Posterior vena cava (tissue), 2 donors: ENCODE data around the gene SEMA3B. TPM values are rescaled to one million over a fixed set of nuclear protein-coding genes. Genes with fewer than 3 reads are reported as not detected.
"Not testable (repeated sequence)": the region's sequence is repeated elsewhere in the genome, so short reads cannot be mapped to it uniquely, and the experiment has no call there.

Experiments used
- DNase-seq: peaks from one replicate; pipeline ENCODE4 v3.0.0-alpha.2; 2020; ENCODE audit warnings: low spot score
- intact Hi-C, 2 donors: fragments of 100-400 bp; cut with DNase I; formaldehyde crosslinking; loops; one replicate each; pipeline versions ENCODE4 v1.14.1 to v1.14.2; 2022 to 2023
- total RNA-seq, 2 donors: library from RNA; stranded (reverse); fragmentation: NEBNext Ultra II Directional; extraction: Animal tissue kit (Norgen Biotek cat#: 25700); gene quantifications; one replicate each; pipeline ENCODE4 v1.2.1, GENCODE V29; 2021
- donor health status: DM: yes; HTN: yes; CAD: no.
- donor health status: DM: yes; HTN: yes; CAD: no.

The SEMA3B gene
- total RNA-seq, 2 donors from 2014 or later = 18.6 to 39.7 TPM

DNA sequence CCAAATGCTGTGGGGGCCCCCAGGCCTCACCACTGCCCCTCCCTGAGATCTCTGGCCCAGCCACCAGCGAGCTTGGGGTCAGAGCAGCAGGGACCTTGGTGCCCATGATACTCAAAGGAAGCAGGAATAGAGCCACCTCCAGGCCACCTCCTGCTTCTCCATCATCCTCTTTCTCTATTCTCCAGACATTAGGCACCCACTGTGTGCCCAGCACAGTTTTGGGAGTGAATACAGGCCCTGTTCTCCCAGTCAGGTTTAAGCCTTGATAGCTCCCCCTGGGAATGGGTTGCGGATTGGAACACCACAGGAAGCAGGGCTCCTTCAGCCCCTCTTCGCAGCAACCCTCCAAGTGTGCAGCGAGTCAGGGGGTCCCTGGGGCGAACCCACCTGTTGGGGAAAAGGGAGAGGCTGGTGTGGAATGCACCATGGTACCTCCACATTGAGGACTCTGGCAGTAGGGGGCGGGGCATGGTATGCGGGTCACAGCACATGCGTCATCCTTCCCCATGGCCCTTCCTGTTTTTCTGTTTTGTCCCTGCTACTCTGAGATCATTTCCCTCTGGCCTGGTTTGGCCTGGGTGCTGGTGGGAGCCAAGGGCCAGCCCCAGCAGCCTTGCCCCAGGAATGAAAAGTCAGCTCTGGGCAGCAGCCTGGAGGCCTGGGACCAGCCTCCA is 14.2 kb upstream of the SEMA3B start:
- intact Hi-C loops = loop anchor here in 1 of 2 donors (5.0 kb wide), 1 partner anchor 1977 kb away; no protein-coding TSS in a partner anchor
- peak; percentile 92 for DNase-seq

DNA sequence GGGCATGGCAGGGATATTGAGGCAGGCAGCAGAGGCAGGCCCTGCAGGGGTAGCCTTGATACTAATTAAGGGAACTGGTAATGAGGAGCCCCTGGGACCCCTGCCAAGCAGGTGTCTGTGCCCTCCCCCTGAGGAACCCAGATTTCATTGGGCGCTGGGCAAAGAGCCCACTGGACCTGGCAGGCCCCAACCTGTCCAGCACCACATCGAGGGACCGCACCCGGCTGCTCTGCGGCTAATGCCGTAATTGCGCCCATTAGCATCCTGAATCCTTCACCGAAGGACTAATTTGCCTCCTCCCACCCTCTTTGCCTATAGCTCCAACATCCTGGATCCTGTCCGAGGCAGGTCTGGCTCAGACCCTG is 13.7 kb upstream of the SEMA3B start:
- no peak for DNase-seq
- intact Hi-C loops = no loop called here

DNA sequence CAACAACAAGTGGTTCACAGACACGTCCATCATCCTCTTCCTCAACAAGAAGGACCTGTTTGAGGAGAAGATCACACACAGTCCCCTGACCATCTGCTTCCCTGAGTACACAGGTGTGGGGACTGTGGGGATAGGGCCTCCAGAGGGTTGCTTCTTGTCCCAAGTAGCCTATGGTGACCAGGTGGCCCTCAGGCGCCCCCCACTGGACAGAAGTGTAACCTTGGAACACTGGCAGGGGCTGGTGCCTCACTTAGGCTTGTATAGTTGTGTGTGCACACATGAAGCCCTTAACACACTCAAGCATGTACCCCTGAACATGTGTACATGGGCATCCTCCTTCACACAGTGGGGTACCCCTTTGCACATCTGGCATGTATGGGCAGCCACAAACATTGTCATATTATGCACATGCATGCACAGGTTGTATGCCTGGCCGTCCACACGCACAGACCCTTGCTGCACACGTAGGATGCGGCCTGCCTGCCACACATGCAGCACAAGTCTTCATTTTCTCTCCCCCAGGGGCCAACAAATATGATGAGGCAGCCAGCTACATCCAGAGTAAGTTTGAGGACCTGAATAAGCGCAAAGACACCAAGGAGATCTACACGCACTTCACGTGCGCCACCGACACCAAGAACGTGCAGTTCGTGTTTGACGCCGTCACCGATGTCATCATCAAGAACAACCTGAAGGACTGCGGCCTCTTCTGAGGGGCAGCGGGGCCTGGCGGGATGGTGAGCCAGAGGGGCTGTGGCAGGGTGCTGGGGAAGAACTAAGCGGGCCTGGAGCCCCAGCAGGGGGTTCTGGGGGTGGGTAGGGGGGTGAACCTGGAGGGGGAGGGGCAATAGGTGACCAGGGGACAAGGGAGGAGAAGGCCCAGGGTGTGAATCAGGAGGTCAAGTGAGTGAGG is 11.7 kb upstream of the SEMA3B start:
- DNase-seq = no peak
- intact Hi-C loops = no loop called here

DNA sequence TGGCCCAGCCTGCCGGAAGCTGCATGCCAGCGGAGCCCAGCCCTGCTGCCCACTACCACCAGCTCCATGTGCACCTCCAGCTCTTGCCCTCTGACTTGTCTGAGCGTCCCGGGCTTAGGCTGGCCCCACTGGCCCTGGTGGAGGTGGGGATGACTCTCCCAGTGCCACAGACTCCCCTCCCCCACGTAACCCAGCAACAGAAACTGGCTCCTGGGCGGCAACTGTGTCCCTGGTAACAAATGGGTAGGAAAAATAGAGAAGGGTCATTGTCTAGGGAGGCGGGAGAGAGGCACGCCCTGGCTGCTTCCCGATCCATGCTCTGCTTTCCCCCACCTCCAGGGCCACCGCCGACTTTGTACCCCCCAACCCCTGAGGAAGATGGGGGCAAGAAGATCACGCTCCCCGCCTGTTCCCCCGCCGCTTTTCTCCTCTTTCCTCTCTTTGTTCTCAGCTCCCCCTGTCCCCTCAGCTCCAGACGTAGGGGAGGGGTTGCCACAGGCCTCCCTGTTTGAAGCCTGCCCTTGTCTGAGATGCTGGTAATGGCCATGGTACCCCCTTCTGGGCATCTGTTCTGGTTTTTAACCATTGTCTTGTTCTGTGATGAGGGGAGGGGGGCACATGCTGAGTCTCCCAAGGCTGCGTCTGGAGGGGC is 10.8 kb upstream of the SEMA3B start:
- intact Hi-C loops = no loop called here
- DNase-seq = peak; percentile 79

DNA sequence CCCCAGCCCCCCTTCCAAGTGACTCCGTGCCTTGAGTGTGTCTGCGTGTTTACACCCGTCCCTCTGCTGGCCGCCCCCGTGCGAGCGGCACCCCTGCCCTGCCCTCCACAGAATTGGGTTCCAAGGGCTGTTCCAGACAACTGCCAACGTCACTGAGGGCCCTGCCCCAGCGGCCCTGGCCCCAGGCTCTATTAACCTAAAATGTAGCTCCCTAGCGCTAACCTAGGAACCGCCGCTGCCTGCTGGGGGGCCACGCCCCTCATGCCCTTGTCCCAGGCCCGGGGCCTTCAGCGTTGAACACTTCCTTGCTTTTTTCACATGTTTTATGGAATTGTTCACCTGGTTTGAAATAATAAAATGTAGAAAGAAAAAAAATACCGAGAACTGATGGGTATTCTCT is 10.0 kb upstream of the SEMA3B start:
- intact Hi-C loops = no loop called here
- DNase-seq = no peak

DNA sequence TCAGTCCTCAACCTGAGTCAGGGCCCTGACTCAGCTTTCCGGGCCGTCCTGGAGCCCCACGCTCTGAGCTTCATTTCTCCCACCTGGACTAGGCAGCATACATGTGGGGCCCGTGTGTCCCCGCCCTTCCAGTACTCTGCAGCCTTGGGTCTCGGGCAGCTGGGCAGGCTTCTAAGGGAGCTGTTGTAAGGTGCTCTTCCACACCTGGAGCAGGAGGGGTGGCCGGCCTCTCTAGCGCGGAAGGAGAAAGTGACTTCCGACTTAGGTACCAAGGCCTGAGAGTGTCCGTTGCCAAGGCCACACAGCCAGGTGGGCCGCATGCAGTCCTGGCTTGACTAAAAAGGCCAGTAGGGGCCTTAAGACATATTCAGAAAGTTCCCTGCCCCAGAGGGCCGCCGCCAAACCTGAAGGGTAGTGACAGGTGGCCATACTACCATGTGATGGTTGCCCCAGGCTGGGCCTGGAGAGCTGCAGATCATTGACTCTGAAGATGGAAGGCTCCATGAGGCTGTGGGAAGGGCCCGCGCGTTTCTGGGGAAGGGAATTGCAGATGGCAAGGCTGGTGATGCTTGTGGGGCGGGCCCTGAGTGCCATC is 9.4 kb upstream of the SEMA3B start:
- intact Hi-C loops = no loop called here
- no peak for DNase-seq

DNA sequence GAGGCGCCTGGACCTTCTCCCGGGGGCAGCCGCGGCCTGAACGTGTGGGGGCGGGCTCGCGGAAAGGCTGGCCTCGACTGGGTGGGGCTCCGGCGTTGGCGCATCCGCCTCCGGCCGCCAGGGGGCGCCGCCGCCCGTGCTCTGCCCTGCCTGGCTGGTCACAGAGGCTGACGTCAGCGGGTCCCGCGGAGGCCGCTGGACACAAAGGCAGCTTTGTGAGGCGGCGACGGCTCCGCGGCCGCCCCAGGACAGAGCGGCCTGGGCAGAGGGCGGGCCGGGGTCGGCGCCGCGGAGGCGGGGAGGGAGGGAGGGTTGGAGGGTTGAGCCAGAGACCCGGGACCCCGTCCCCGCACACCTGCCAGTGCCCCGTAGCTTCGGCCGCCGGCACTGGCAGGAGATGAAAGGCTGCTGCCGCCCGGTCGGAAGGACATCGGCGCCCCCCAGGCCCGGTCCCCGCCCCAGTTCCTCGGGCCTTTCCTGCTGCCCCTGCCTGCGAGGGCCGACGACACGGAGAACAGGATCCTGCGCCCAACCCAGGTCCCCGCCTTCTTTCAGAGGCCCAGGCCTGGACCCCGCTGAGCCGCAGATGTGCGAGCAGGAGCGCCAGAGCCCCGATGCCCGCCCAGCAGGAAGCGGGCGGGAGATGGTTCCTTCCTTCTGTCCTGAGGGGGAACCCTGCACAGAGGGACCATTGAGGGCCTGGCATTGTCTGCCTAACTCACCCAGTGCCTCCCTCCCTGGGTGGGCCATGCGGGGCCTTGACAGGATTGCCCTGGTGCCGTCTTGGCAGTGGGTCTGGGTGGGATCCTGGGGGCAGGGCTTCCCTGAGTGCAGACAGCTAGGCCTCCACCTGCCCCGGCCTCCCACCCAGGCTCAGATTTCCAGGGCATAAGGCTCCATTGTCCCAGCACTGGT is 8.7 kb upstream of the SEMA3B start:
- DNase-seq = peak; percentile 98
- intact Hi-C loops = no loop called here

DNA sequence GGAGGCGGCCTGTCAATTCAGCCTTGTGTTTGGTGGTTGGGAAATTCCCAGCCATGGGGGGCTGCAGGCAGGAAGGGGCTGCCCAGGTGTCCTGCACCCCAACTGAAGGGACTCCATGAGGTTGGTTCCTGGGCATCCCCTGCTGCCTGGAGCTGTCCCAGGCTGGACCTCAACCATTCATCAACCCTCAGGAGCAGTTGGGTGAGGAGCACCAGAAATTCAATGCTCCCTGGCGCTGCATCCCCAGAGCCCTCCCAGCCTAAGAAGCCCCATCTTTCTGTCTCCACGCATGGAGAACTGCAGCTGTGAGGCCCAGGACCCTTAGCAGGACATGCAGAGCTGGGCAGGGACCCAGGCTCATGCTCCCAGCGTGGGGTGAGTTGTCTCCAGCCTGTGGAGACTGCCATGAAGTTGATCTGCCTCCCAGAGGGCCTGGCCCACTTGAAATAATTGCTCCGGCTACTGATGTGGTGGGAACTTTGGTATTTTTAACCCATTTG is 8.0 kb upstream of the SEMA3B start:
- no peak for DNase-seq
- intact Hi-C loops = no loop called here

DNA sequence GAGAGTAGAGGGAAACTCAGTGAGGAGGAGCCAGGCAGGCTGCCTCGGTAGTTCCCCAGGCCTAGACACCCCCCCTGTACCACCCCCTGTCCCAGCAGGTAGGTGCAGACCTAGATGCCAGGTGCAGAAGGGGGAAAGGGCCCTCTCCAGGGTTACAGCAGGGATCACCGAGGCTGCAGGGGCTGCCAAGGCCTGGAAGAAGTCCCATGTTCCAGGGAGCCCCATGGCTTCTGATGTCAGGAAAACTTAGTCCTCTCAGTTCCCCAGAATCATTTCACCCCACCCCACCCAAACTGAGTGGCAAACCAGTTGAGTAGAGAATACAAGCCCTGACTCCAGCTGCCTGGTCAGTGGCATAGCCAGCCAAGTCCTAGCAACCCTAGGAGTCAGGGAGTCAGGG is 7.4 kb upstream of the SEMA3B start:
- DNase-seq = no peak
- intact Hi-C loops = no loop called here

DNA sequence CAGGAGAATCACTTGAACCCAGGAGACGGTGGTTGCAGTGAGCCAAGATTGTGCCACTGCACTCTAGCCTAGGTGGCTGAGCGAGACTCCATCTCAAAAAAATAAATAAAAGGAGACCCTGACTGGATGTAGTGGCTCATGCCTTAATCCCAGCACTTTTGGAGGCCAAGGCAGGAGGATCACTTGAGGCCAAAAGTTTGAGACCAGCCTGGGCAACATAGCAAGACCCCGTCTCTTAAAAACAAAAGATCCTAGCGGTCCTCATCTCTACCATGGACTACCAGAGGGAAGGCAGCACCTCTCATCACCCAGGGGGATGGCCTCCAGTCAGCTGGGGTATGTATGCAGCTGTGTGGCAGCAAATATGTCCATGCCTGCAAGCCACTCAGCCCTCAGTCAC is 6.7 kb upstream of the SEMA3B start:
- DNase-seq, intact Hi-C loops: not testable (repeated sequence)

DNA sequence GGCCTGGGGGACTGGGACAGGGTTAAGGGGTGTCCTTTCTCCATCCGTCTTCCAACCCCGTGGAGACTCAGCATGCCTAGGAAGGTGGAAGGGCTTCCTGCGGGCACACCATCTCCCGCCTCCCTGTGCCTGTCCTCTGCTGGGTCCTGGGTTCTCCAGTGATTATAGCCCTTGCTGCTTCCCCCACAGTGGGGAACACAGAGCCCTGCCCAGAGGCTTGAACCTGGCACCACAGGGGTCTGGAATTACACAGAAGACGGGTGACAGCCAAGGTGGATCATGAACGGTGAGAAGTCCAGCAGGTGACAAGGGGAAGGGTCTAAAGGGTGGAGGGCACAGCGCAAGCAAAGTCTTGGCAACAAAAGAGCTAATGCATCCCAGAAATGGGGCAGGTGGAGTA is 6.2 kb upstream of the SEMA3B start:
- no peak for DNase-seq
- intact Hi-C loops = no loop called here

DNA sequence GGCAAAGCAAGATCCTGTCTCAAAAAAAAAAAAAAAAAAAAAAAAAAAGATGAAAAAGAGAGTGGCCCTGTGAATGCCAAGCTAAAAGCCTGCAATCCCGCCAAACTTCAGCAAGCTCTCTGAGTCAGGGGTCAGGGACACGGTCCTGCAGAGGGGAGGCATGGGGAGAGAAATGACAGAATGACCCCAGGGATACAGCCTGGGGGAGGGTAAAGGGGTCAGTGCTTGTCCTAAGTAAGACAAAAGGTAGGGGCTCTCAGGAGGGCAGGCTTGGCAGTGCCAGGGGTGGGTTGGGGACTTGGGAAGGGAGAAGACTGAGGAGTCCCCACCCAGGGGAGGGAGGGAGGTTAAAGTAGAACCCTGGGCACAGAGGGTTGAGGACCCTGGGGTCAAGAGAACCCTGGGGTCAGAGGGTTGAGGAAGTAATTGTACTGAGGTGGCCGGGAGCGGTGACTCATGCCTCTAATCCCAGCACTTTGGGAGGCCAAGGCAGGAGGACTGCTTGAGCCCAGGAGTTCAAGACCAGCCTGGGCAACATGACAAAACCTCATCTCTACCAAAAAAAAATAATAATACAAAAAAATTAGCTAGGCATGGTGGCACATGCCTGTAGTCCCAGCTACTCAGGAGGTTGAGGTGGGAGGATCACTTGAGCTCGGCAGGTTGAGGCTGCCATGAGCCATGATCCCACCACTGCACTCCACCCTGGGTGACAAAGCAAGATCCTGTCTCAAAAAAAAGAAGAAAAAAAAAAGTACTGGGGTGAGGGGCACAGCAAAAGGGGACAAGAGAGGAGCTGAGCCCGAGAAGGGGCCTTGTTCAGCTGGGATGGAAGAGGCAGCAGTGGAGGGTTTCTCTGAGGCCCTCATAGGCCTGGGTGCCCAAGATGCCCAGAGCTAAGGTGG is 5.2 kb upstream of the SEMA3B start:
- DNase-seq = no peak
- intact Hi-C loops = no loop called here

DNA sequence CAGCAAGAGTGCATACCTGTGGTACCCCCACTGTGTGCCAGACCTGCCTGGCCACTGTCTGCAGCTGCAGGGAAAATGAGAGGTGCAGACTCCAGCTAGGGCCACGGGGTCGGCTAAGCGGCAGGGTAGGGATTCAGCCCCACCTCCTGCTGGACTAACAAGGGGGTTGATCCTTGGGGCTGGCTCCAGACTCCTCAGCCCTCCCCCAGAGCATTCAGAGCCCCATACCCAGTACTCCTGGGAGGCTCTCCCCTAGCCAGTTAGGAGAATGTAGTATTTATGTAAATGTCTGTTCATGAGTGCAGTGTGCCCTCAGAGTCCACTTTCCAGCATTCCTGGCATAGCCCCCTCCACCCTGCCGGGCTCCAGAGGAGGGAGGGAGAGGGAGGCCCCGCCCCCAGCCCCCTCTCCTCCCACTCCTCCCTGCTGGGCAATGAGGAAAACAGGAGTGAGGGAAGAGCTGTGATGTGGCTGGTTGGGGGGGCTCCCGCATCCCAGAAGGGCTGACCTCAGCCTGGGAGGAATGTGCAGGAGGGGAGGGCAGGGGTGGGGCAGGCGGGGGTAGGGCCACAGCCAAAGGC is 4.5 kb upstream of the SEMA3B start:
- DNase-seq = peak; percentile 91
- intact Hi-C loops = no loop called here

DNA sequence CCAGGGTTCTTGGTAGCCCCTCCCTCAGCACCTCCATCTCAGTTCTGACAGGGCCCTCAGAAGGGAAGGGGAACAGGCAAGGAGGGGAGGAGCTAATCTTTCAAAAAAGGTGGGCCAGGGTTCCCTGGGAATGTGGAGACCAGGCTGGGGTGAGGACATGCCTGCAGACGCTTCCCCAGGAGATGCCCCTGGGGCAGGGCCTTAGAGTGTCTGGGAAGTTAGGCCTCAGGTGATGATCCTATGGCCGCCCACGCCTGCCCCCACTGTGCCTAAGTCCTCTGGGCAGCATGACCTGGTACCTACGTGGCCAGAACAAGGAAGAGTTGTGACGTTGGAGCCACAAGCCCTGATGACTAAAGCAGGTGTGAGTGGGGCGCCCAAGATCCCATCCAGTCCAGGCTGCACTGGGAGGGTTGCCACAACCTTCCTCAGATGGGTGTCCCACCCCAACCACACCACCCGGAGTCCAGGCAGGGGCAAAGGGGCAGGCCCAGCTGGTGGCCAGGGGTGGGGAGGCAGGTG is 3.9 kb upstream of the SEMA3B start:
- no peak for DNase-seq
- intact Hi-C loops = no loop called here

DNA sequence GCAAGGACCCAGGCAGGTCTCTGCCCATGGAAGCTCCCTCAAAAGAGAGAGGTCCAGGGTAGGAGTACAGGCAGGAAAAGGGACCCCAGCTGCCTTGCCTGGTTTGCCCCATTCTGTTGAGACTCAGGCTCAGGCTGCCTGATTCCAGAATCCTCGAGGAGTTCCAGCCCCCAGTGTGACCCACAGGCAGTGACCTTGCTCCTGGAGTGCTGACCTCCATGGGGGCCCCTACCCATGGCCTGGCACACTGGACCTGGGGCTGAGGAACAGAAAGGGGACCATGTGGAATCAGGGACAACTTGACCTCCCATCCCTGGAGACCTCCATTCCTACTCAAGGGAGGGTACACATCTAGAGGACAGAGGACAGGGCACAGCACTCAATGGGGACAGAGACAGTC is 3.4 kb upstream of the SEMA3B start:
- intact Hi-C loops = no loop called here
- DNase-seq = no peak

DNA sequence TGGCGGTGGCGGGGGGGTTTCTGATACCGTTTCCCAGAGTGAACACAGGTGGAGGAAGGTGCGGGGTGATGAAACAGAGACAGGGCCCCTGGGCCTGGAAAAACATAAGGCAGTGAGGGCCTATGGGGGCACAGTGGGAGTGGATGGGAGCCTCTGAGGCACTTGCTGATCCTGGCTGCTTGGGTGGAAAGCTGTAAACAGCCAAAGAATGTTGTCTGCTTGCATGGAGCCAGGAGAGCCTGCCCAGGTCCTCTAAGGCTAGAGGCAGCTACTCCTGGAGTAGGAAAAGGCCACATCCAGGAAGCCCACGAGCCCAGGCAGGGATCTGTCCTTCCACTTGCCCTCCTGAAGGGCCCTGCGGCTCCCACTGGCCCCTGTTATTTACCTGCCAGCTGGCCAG is 2.9 kb upstream of the SEMA3B start:
- no peak for DNase-seq

DNA sequence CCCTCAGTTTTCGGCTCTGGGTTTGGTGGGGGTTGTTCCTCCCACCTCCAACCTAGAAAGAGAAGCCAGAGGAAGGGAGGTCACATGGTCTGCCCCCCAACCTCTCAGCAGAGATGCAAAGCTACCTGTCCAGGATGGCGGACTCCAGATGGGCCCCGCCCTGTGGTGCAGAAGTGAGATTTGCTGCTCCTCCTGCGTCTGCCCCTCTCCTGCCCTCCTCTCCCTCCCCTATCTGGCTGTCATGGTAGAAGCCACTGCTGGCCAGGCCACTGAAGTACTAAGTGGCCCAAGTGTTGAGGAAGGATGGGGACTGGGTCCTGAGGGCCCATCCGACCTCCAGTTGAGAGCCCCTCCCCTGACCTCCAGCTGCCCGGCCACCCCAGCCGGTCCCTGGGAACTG is 2.1 kb upstream of the SEMA3B start:
- no peak for DNase-seq
- intact Hi-C loops = no loop called here

More for the DNA sequence above, 2.9 kb upstream of the SEMA3B start:
- intact Hi-C loops = no loop called here
